Stimulated activated CD4-positive, alpha-beta T cell treated with anti-CD3 and anti-CD28 coated beads, Interleukin-15, amount 100 ng/mL, for 48 hours (primary cell): ENCODE data around the gene LRRC2.
"Not testable (repeated sequence)": the region's sequence is repeated elsewhere in the genome, so short reads cannot be mapped to it uniquely, and the experiment has no call there.

ENCODE experiments used
- DNase-seq, 2 donors: peaks; one replicate each; pipeline ENCODE4 v3.0.0-alpha.2; 2020; ENCODE audit warnings: low read depth in 2 of 2

LRRC2 gene

GRCh38 chr3:46527239-46527638, 38.9 kb downstream of the LRRC2 start:
- DNase-seq = no peak

- DNase-seq = no peak
Observed at GRCh38 chr3:46524832-46525231, 41.3 kb downstream of the LRRC2 start.

- DNase-seq = no peak
Observed at GRCh38 chr3:46524008-46524407, 42.1 kb downstream of the LRRC2 start.

- DNase-seq = no peak
Observed at GRCh38 chr3:46523556-46523955, 42.5 kb downstream of the LRRC2 start.

- DNase-seq = not testable (repeated sequence)
Observed at GRCh38 chr3:46522201-46522600, 43.9 kb downstream of the LRRC2 start.

GRCh38 chr3:46521096-46521495, 45.0 kb downstream of the LRRC2 start:
- DNase-seq = no peak

GRCh38 chr3:46520531-46520930, 45.6 kb downstream of the LRRC2 start:
- no peak for DNase-seq

- DNase-seq = no peak
Observed at GRCh38 chr3:46519952-46520351, 46.1 kb downstream of the LRRC2 start.

GRCh38 chr3:46517784-46518181, 48.3 kb downstream of the LRRC2 start:
- no peak for DNase-seq

GRCh38 chr3:46517016-46517783, 48.9 kb downstream of the LRRC2 start:
- DNase-seq = no peak

GRCh38 chr3:46516521-46516920, 49.6 kb downstream of the LRRC2 start:
- DNase-seq = no peak

- DNase-seq = no peak
Observed at GRCh38 chr3:46512191-46512749, 53.8 kb downstream of the LRRC2 start.

GRCh38 chr3:46509661-46510187, 56.4 kb downstream of the LRRC2 start:
- no peak for DNase-seq

- DNase-seq = no peak
Observed at GRCh38 chr3:46508850-46509591, 57.1 kb downstream of the LRRC2 start.

GRCh38 chr3:46506526-46506925, 59.6 kb downstream of the LRRC2 start:
- no peak for DNase-seq

GRCh38 chr3:46505953-46506352, 60.1 kb downstream of the LRRC2 start:
- no peak for DNase-seq

- DNase-seq = peak; percentile 3 to 11
Observed at GRCh38 chr3:46504789-46505188, 61.3 kb downstream of the LRRC2 start.

- no peak for DNase-seq
Observed at GRCh38 chr3:46503200-46503874, 62.8 kb downstream of the LRRC2 start.

GRCh38 chr3:46501702-46502101, 64.4 kb downstream of the LRRC2 start:
- no peak for DNase-seq

- DNase-seq = no peak
Observed at GRCh38 chr3:46500656-46501635, 65.2 kb downstream of the LRRC2 start.
